IMR-90 (cell line): ENCODE measurements around the gene SYT8.

Source experiments
- BHLHE40 ChIP-seq: fragments of 150-350 bp; IDR thresholded peaks from 2 replicates; pipeline ENCODE4 v1.6.1; 2016; ENCODE audit warnings: mild to moderate bottlenecking, low read depth, low read length
- CEBPB ChIP-seq: IDR thresholded peaks from 2 replicates; pipeline ENCODE4 v1.6.1; 2012; ENCODE audit warnings: low read depth, low read length, improper control_type of control experiment
- CHD1 ChIP-seq: IDR thresholded peaks from 2 replicates; pipeline ENCODE4 v1.6.1; 2012; ENCODE audit warnings: low read depth, low read length, improper control_type of control experiment
- FOS ChIP-seq: fragments of 150-350 bp; IDR thresholded peaks from 2 replicates; pipeline ENCODE4 v1.6.1; 2016; ENCODE audit warnings: low read depth, low read length
- MAFK ChIP-seq: IDR thresholded peaks from 2 replicates; pipeline ENCODE4 v1.6.1; 2012; ENCODE audit warnings: low read depth, low read length, improper control_type of control experiment
- MAZ ChIP-seq: IDR thresholded peaks from 2 replicates; pipeline ENCODE4 v1.6.1; 2012; ENCODE audit warnings: low read depth, mild to moderate bottlenecking, low read length, improper control_type of control experiment, moderate library complexity, borderline replicate concordance
- MXI1 ChIP-seq: IDR thresholded peaks from 2 replicates; pipeline ENCODE4 v1.6.1; 2012; ENCODE audit warnings: low read depth, mild to moderate bottlenecking, low read length, moderate library complexity, borderline replicate concordance
- POLR2A ChIP-seq: IDR thresholded peaks from 2 replicates; pipeline ENCODE4 v1.6.1; 2012; ENCODE audit warnings: mild to moderate bottlenecking, low read depth, low read length
- RAD21 ChIP-seq: IDR thresholded peaks from 2 replicates; pipeline ENCODE4 v1.6.1; 2012; ENCODE audit warnings: low read length, improper control_type of control experiment
- RCOR1 ChIP-seq: IDR thresholded peaks from 2 replicates; pipeline ENCODE4 v1.6.1; 2012; ENCODE audit warnings: mild to moderate bottlenecking, low read length, improper control_type of control experiment; ENCODE audit not compliant: insufficient replicate concordance
- RFX5 ChIP-seq: IDR thresholded peaks from 2 replicates; pipeline ENCODE4 v1.8.0; 2012; ENCODE audit warnings: low read depth, mild to moderate bottlenecking, low read length, moderate library complexity
- SMC3 ChIP-seq: fragments of 150-350 bp; IDR thresholded peaks from 2 replicates; pipeline ENCODE4 v1.6.1; 2016; ENCODE audit warnings: low read depth, mild to moderate bottlenecking, antibody characterized with exemption, low read length, moderate library complexity
- TF ChIP-seq, protein P1 (sequence below): conservative IDR thresholded peaks from 2 replicates; pipeline ENCODE4 v1.5.1; 2012; ENCODE audit warnings: mild to moderate bottlenecking, low read depth, low read length, improper control_type of control experiment
- TF ChIP-seq, protein P2 (sequence below): fragments of 150-350 bp; IDR thresholded peaks from 2 replicates; pipeline ENCODE4 v1.6.1; 2017; ENCODE audit warnings: mild to moderate bottlenecking, antibody characterized with exemption, low read length, low read depth

DNA sequence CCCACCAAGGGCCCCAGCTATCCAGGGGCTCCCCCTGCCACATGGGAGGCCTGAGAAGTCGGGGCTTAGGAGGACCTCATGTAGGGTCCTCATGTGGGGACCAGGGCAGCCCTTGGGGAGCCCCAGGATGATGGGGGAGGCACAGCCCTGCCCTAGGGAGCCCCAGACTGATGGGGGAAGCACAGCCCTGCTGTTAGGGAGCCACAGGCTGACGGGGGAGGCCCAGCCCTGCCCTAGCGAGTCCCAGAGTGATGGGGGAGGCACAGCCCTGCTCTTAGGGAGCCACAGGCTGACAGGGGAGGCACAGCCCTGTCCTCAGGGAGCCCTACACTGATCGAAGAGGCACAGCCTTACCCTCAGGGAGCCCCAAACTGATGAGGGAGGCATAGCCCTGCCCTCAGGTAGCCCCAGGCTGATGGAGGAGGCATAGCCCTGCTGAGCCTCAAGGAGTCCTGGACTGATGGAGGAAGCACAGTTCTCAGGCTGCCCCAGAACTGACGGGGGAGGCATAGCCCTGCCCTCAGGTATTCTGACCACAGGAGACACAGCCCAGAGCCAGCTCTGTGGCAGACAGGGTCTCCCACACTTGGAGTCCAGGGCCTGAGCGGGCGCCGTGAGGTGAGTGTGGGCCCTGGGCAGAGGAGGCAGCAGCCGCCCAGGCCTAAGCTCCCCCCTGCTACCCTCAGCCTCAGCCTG lies 46.1 kb downstream of the SYT8 start:
- no peak for TF ChIP-seq POLR2A
- no peak for TF ChIP-seq CHD1
- no peak for TF ChIP-seq SMC3
- TF ChIP-seq, protein P1, sequence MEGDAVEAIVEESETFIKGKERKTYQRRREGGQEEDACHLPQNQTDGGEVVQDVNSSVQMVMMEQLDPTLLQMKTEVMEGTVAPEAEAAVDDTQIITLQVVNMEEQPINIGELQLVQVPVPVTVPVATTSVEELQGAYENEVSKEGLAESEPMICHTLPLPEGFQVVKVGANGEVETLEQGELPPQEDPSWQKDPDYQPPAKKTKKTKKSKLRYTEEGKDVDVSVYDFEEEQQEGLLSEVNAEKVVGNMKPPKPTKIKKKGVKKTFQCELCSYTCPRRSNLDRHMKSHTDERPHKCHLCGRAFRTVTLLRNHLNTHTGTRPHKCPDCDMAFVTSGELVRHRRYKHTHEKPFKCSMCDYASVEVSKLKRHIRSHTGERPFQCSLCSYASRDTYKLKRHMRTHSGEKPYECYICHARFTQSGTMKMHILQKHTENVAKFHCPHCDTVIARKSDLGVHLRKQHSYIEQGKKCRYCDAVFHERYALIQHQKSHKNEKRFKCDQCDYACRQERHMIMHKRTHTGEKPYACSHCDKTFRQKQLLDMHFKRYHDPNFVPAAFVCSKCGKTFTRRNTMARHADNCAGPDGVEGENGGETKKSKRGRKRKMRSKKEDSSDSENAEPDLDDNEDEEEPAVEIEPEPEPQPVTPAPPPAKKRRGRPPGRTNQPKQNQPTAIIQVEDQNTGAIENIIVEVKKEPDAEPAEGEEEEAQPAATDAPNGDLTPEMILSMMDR: no peak
- no peak for TF ChIP-seq MAFK
- no peak for TF ChIP-seq BHLHE40
- TF ChIP-seq MXI1: no peak
- TF ChIP-seq, protein P2, sequence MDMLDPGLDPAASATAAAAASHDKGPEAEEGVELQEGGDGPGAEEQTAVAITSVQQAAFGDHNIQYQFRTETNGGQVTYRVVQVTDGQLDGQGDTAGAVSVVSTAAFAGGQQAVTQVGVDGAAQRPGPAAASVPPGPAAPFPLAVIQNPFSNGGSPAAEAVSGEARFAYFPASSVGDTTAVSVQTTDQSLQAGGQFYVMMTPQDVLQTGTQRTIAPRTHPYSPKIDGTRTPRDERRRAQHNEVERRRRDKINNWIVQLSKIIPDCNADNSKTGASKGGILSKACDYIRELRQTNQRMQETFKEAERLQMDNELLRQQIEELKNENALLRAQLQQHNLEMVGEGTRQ: no peak
- no peak for TF ChIP-seq MAZ
- no peak for TF ChIP-seq RFX5
- no peak for TF ChIP-seq RAD21
- TF ChIP-seq FOS: no peak
- TF ChIP-seq CEBPB: no peak
- no peak for TF ChIP-seq RCOR1
